Liver (tissue), 9 donors: Measurements from ENCODE around the gene SRRM1. TPM values are rescaled to one million over a fixed set of nuclear protein-coding genes. Genes with fewer than 3 reads are reported as not detected.

ENCODE experiments used
- DNase-seq: peaks from one replicate; pipeline ENCODE4 v3.0.0-alpha.2; 2017; ENCODE audit warnings: low spot score
- H3K27ac ChIP-seq, 2 donors: one replicate each; pipeline ENCODE4 v1.7.0; 2013; ENCODE audit warnings: inconsistent platforms in 2 of 2, low read length in 2 of 2, control low read depth in 1 of 2, low read depth in 1 of 2, mild to moderate bottlenecking in 1 of 2
- H3K27me3 ChIP-seq, 4 donors: one replicate each; pipeline versions ENCODE4 v1.6.1 to v1.7.0; 2013; ENCODE audit warnings: low read length in 3 of 4, inconsistent platforms in 1 of 4, mild to moderate bottlenecking in 1 of 4, moderate library complexity in 1 of 4; ENCODE audit not compliant: control insufficient read depth in 4 of 4, insufficient read depth in 4 of 4
- H3K36me3 ChIP-seq, 4 donors: one replicate each; pipeline versions ENCODE4 v1.6.1 to v1.7.0; 2013; ENCODE audit warnings: low read length in 3 of 4, mild to moderate bottlenecking in 3 of 4, low read depth in 1 of 4, moderate library complexity in 1 of 4; ENCODE audit not compliant: control insufficient read depth in 4 of 4, insufficient read depth in 3 of 4
- H3K4me1 ChIP-seq, 4 donors: one replicate each; pipeline versions ENCODE4 v1.6.1 to v1.7.0; 2013; ENCODE audit warnings: low read length in 3 of 4, mild to moderate bottlenecking in 3 of 4, moderate library complexity in 1 of 4; ENCODE audit not compliant: control insufficient read depth in 4 of 4, insufficient read depth in 4 of 4
- H3K4me3 ChIP-seq, 3 donors: one replicate each; pipeline versions ENCODE4 v1.6.1 to v1.7.0; 2013; ENCODE audit warnings: low read length in 3 of 3, control low read depth in 1 of 3, low read depth in 1 of 3, mild to moderate bottlenecking in 1 of 3
- H3K9ac ChIP-seq, 2 donors: one replicate each; pipeline ENCODE4 v1.7.0; 2013; ENCODE audit warnings: low read length in 2 of 2, mild to moderate bottlenecking in 2 of 2, moderate library complexity in 2 of 2, control low read depth in 1 of 2, low read depth in 1 of 2
- H3K9me3 ChIP-seq, 4 donors: one replicate each; pipeline versions ENCODE4 v1.6.1 to v1.7.0; 2013; ENCODE audit warnings: low read length in 3 of 4; ENCODE audit not compliant: control insufficient read depth in 4 of 4
- CTCF ChIP-seq: fragments of 150-350 bp; IDR thresholded peaks from 2 replicates; pipeline ENCODE4 v1.5.1; 2017; ENCODE audit warnings: improper control_type of control experiment, low read depth, low read length; ENCODE audit not compliant: missing input control
- FOXA1 ChIP-seq: IDR thresholded peaks from 2 replicates; pipeline ENCODE4 v1.6.1; 2016; ENCODE audit warnings: antibody characterized with exemption
- FOXA2 ChIP-seq: IDR thresholded peaks from 2 replicates; pipeline ENCODE4 v1.6.1; 2016; ENCODE audit warnings: antibody characterized with exemption
- GABPA ChIP-seq, 2 donors: IDR thresholded peaks in 1 of 2; conservative IDR thresholded peaks in 1 of 2; 2 replicates each; pipeline ENCODE4 v1.6.1; 2016; ENCODE audit warnings: antibody characterized with exemption in 2 of 2, mild to moderate bottlenecking in 1 of 2, moderate library complexity in 1 of 2
- NR2F2 ChIP-seq: IDR thresholded peaks from 2 replicates; pipeline ENCODE4 v1.6.1; 2016; ENCODE audit warnings: antibody characterized with exemption
- RAD21 ChIP-seq, 2 donors: IDR thresholded peaks; 2 replicates each; pipeline ENCODE4 v1.6.1; 2016; ENCODE audit warnings: antibody characterized with exemption in 2 of 2, mild to moderate bottlenecking in 2 of 2
- RXRA ChIP-seq, 2 donors: IDR thresholded peaks; 2 replicates each; pipeline ENCODE4 v1.6.1; 2017 to 2018; ENCODE audit warnings: antibody characterized with exemption in 2 of 2, mild to moderate bottlenecking in 1 of 2
- SP1 ChIP-seq: IDR thresholded peaks from 2 replicates; pipeline ENCODE4 v1.6.1; 2018; ENCODE audit warnings: antibody characterized with exemption, mild to moderate bottlenecking
- YY1 ChIP-seq: IDR thresholded peaks from 2 replicates; pipeline ENCODE4 v1.6.1; 2016; ENCODE audit warnings: antibody characterized with exemption, mild to moderate bottlenecking
- ZBTB33 ChIP-seq: IDR thresholded peaks from 2 replicates; pipeline ENCODE4 v1.6.1; 2016; ENCODE audit warnings: antibody characterized with exemption
- WGBS: extraction: QIAGEN DNeasy Blood & Tissue Kit; methylation state at CpG from one replicate; pipeline ENCODE4 v1.1.7; 2013; 5-methylcytosine and 5-hydroxymethylcytosine counted together
- polyA plus RNA-seq, 2 donors: library from polyadenylated mRNA; stranded (reverse) in 1 of 2; unstranded in 1 of 2; fragments of 200-250 nt in 1 of 2; fragments of >200 nt in 1 of 2; fragmentation: Nextera tagmentation in 1 of 2; extraction: Ambion mirVana in 1 of 2; gene quantifications; one replicate each; pipeline versions ENCODE4 v1.2.1 to v1.2.3, GENCODE V29; 2013 to 2015
- total RNA-seq, 2 donors: library from RNA; depleted of rRNA; stranded (reverse); fragments of >200 nt; gene quantifications; one replicate each; pipeline ENCODE4 v1.2.3, GENCODE V29; 2014
- TF ChIP-seq, protein P1 (sequence below): IDR thresholded peaks from 2 replicates; pipeline ENCODE4 v1.6.1; 2016; ENCODE audit warnings: antibody characterized with exemption, mild to moderate bottlenecking
- donor health status: healthy.
- donor health status: healthy.
- donor health status: healthy.
- donor health status: healthy.
- donor health status: healthy.

SRRM1 gene
- total and polyA plus RNA-seq, 4 donors, result 18.4 to 66.0 (median 31.6) TPM

GRCh38 chr1:24639881-24640280, 3.2 kb upstream of the SRRM1 start:
- no peak overlapping the region for H3K4me3 ChIP-seq
- no peak overlapping the region for H3K27ac ChIP-seq
- no peaks in the 10 kb centered on the region for H3K36me3 ChIP-seq
- WGBS, result 65% methylated on average over 4 of the region's 4 CpGs
- TF ChIP-seq SP1, result peak; percentile 12
- TF ChIP-seq FOXA1, result no peak
- DNase-seq, result no peak
- H3K9me3 ChIP-seq, result no peaks in the 10 kb centered on the region
- H3K9ac ChIP-seq, result no peak overlapping the region
- peaks cover 5 to 17% (median 15%) of the 10 kb centered on the region in 4 donors for H3K4me1 ChIP-seq
- no peaks in the 10 kb centered on the region for H3K27me3 ChIP-seq

DNA sequence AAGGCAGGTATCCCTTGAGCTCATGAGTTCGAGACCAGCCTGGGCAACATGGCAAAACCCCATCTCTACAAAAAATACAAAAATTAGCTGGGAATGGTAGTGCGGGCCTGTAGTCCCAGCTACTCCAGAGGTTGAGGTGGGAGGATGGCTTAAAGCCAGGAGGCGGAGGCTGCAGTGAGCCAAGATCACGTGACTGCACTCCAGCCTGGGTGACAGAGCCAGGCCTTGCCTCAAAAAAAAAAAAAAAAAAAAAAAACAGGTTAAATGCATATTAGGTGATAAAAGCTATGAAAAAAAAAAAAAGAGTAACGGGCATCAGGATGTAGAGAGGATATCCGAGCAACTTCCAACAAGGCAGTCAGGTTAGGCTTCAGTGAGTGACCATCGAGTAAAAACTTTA, 2.8 kb upstream of the SRRM1 start:
- WGBS, result 60% methylated on average over 7 of the region's 7 CpGs
- Histone ChIP-seq H3K4me3 (no peak overlapping the region), H3K27ac (no peak overlapping the region), H3K9ac (no peak overlapping the region), H3K27me3 (no peaks in the 10 kb centered on the region), H3K4me1 (peaks cover 8 to 21% (median 19%) of the 10 kb centered on the region in 4 donors), H3K9me3 (no peaks in the 10 kb centered on the region), H3K36me3 (no peaks in the 10 kb centered on the region)
- no peak for DNase-seq
- no peak for TF ChIP-seq NR2F2
- TF ChIP-seq CTCF, result no peak
- no peak for TF ChIP-seq RAD21 (IDR thresholded peaks at IDR 0.05)
- TF ChIP-seq ZBTB33, result no peak
- TF ChIP-seq, protein P1, sequence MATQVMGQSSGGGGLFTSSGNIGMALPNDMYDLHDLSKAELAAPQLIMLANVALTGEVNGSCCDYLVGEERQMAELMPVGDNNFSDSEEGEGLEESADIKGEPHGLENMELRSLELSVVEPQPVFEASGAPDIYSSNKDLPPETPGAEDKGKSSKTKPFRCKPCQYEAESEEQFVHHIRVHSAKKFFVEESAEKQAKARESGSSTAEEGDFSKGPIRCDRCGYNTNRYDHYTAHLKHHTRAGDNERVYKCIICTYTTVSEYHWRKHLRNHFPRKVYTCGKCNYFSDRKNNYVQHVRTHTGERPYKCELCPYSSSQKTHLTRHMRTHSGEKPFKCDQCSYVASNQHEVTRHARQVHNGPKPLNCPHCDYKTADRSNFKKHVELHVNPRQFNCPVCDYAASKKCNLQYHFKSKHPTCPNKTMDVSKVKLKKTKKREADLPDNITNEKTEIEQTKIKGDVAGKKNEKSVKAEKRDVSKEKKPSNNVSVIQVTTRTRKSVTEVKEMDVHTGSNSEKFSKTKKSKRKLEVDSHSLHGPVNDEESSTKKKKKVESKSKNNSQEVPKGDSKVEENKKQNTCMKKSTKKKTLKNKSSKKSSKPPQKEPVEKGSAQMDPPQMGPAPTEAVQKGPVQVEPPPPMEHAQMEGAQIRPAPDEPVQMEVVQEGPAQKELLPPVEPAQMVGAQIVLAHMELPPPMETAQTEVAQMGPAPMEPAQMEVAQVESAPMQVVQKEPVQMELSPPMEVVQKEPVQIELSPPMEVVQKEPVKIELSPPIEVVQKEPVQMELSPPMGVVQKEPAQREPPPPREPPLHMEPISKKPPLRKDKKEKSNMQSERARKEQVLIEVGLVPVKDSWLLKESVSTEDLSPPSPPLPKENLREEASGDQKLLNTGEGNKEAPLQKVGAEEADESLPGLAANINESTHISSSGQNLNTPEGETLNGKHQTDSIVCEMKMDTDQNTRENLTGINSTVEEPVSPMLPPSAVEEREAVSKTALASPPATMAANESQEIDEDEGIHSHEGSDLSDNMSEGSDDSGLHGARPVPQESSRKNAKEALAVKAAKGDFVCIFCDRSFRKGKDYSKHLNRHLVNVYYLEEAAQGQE, result no peak
- TF ChIP-seq RXRA (IDR thresholded peaks at IDR 0.05), result no peak
- TF ChIP-seq FOXA2, result no peak
- no peak for TF ChIP-seq SP1
- no peak for TF ChIP-seq GABPA (IDR thresholded peaks at IDR 0.05 in 1 of 2, conservative IDR thresholded peaks at IDR 0.05 in 1 of 2)
- no peak for TF ChIP-seq YY1
